ENCODE results near the gene COP1.

GRCh38 chr1:176216031-176216430 is 8.9 kb upstream of the COP1 start:
- TF ChIP-seq, protein P1, sequence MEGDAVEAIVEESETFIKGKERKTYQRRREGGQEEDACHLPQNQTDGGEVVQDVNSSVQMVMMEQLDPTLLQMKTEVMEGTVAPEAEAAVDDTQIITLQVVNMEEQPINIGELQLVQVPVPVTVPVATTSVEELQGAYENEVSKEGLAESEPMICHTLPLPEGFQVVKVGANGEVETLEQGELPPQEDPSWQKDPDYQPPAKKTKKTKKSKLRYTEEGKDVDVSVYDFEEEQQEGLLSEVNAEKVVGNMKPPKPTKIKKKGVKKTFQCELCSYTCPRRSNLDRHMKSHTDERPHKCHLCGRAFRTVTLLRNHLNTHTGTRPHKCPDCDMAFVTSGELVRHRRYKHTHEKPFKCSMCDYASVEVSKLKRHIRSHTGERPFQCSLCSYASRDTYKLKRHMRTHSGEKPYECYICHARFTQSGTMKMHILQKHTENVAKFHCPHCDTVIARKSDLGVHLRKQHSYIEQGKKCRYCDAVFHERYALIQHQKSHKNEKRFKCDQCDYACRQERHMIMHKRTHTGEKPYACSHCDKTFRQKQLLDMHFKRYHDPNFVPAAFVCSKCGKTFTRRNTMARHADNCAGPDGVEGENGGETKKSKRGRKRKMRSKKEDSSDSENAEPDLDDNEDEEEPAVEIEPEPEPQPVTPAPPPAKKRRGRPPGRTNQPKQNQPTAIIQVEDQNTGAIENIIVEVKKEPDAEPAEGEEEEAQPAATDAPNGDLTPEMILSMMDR (IDR thresholded peaks at IDR 0.05) = no peak
- no peak for TF ChIP-seq POLR2A (IDR thresholded peaks at IDR 0.05)

Measured in breast epithelium (tissue), 3 donors.